NB4 (cell line): ENCODE results near the gene TXNRD2.

Source experiments
- CTCF ChIP-seq: IDR thresholded peaks from one replicate; pipeline ENCODE4 v1.5.1; 2012; ENCODE audit warnings: low read depth, low read length
- MAX ChIP-seq: IDR thresholded peaks from 2 replicates; pipeline ENCODE4 v1.6.1; 2011; ENCODE audit warnings: low read depth, low read length
- MYC ChIP-seq: IDR thresholded peaks from 2 replicates; pipeline ENCODE4 v1.6.1; 2011; ENCODE audit warnings: low read depth, low read length
- POLR2A ChIP-seq: IDR thresholded peaks from 2 replicates; pipeline ENCODE4 v1.6.1; 2011; ENCODE audit warnings: mild to moderate bottlenecking; ENCODE audit not compliant: insufficient read length; ENCODE audit errors: extremely low read depth

- TF ChIP-seq CTCF: no peak
- TF ChIP-seq POLR2A: no peak
- no peak for TF ChIP-seq MAX
- no peak for TF ChIP-seq MYC
These were observed 53.4 kb downstream of the TXNRD2 start for GRCh38 chr22:19888131-19888746.
